Measurements from ENCODE around the gene ACKR2. TPM values are rescaled to one million over a fixed set of nuclear protein-coding genes. Genes with fewer than 3 reads are reported as not detected.

Gene ACKR2
- total RNA-seq, 1 experiment from 2014 or later = 0.76 TPM

DNA sequence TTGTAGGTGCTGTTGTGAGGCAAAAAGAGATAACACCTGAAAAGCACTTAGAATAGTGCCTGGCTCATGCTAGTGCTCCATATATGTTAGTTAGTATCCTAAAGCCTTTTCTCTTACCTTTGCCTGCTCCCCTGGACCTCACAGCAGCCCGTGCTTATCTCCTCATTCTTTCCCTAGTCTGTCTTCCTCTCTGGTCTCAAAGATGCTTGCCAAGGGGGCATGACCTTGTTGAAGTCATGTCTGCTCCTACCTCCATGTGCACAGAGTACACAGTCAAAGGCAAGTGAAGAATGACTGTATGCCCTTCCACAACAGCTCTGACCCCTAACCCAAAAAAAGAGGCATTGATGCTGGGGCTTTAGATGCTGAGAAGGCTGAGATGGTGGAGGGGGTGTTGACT, 67.2 kb downstream of the ACKR2 start (continued):
- TF ChIP-seq, protein P1, sequence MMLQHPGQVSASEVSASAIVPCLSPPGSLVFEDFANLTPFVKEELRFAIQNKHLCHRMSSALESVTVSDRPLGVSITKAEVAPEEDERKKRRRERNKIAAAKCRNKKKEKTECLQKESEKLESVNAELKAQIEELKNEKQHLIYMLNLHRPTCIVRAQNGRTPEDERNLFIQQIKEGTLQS (IDR thresholded peaks at IDR 0.05) = no peak
- TF ChIP-seq SIN3A (IDR thresholded peaks at IDR 0.05; ENCODE audit: low read depth) = no peak
- TF ChIP-seq EGR1 (IDR thresholded peaks at IDR 0.05; ENCODE audit: low read depth) = no peak
- no peak for TF ChIP-seq EZH2 (IDR thresholded peaks at IDR 0.05)
- no peak for TF ChIP-seq SRF (IDR thresholded peaks at IDR 0.05; ENCODE audit: low read depth)
- TF ChIP-seq YY1 (IDR thresholded peaks at IDR 0.05; ENCODE audit: extremely low read depth, insufficient replicate concordance, low read depth, low read length) = no peak

DNA sequence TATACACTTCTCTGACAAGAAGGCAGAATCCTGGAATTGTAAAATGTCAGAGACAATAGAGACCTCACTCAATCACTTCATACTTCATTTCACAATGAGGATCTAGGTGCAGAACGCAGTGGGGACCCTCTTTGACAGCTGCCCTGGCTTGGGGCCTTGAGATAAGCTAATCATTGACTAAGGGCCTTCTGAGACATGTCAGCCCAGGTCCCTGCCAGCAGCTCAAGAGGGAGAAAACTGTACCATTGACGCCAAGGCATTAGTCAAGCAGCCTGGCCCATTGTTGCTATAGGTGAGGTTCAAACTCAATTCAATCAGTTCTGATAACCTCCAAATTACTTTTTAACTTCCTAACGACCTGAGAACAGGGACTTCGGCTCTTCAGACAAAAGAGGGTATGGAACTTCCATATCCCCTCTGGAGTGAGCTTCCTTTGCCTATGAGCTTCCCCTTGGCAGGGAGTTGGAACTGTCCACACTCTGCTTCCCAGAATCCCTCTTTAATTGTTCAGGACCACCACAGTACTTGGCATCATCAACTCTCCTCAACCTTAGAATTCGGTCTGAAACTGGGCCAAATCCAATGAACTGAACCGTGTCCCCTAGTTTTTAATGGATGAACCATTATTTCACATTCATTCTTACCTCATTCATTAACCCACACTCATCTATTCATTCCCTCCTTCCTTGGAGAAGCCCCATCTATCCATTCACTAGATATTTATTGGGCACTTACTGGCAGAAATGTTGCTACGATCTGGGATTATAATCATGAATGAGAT, 67.9 kb downstream of the ACKR2 start:
- BruUV-seq (replicated peaks) = no TSS peak
- no peak overlapping the region for H3K27ac ChIP-seq (ENCODE audit: low read depth, low read length)
- no peak overlapping the region for H3K9ac ChIP-seq (ENCODE audit: low read length)
- peaks cover 0 to 13% of the 10 kb centered on the region in 2 experiments; a peak in 3 of 4 replicates for H3K4me1 ChIP-seq (ENCODE audit: control insufficient read depth in 1 of 2, insufficient read depth in 2 of 2, low read length in 2 of 2)
- no peaks in the 10 kb centered on the region for H3K79me2 ChIP-seq (ENCODE audit: insufficient read depth, low read length)
- DNase-seq (ENCODE audit: low read depth, low spot score) (no peak), ATAC-seq (no peak)
- ChIA-PET POLR2A (no interaction called here), CTCF (no interaction called here), RAD21 (ENCODE audit: low non-redundant PET in 1 of 2, low total read pairs in 2 of 2, uncharacterized antibody in 2 of 2, unreplicated experiment in 2 of 2) (no interaction called here)
- H3K9me2 ChIP-seq (ENCODE audit: insufficient read depth) = no peaks in the 10 kb centered on the region
- H3K9me3 ChIP-seq (ENCODE audit: control insufficient read depth in 1 of 2, insufficient read depth in 1 of 2, low read depth in 1 of 2, low read length in 2 of 2) = no peaks in the 10 kb centered on the region
- no peaks in the 10 kb centered on the region for H3K27me3 ChIP-seq (ENCODE audit: insufficient read depth, low read length)
- H3K36me3 ChIP-seq (ENCODE audit: control insufficient read depth in 1 of 2, insufficient read depth in 2 of 2, low read length in 2 of 2) = no peaks in the 10 kb centered on the region
- intact Hi-C loops (cut with micrococcal nuclease) = no loop called here
- no peaks in the 10 kb centered on the region for H4K20me1 ChIP-seq (ENCODE audit: insufficient read depth)
- TF ChIP-seq EGR1 (IDR thresholded peaks at IDR 0.05; ENCODE audit: low read depth) (no peak), EZH2phosphoT487 (IDR thresholded peaks at IDR 0.05; ENCODE audit: borderline replicate concordance) (no peak), POLR2A (IDR thresholded peaks at IDR 0.05; ENCODE audit: borderline replicate concordance, extremely low read depth, insufficient read depth, insufficient read length) (no peak), TCF7L2 (IDR thresholded peaks at IDR 0.05; ENCODE audit: borderline replicate concordance, extremely low read depth, insufficient read depth, insufficient read length) (no peak), ZNF274 (IDR thresholded peaks at IDR 0.05; ENCODE audit: low read depth, low read length) (no peak), ELF1 (IDR thresholded peaks at IDR 0.05; ENCODE audit: borderline replicate concordance, low read depth) (no peak), YY1 (IDR thresholded peaks at IDR 0.05; ENCODE audit: extremely low read depth, insufficient replicate concordance, low read depth, low read length) (no peak), ZFX (IDR thresholded peaks at IDR 0.05) (no peak), RAD21 (IDR thresholded peaks at IDR 0.05; ENCODE audit: low read depth) (no peak), POLR2AphosphoS5 (IDR thresholded peaks at IDR 0.05; ENCODE audit: low read depth, low read length) (no peak), CBX3 (IDR thresholded peaks at IDR 0.05; ENCODE audit: low read depth) (no peak)
- TF ChIP-seq, protein P2, sequence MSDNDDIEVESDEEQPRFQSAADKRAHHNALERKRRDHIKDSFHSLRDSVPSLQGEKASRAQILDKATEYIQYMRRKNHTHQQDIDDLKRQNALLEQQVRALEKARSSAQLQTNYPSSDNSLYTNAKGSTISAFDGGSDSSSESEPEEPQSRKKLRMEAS (IDR thresholded peaks at IDR 0.05) = no peak
- TF ChIP-seq, protein P1 (IDR thresholded peaks at IDR 0.05) = no peak
- TF ChIP-seq, protein P3, sequence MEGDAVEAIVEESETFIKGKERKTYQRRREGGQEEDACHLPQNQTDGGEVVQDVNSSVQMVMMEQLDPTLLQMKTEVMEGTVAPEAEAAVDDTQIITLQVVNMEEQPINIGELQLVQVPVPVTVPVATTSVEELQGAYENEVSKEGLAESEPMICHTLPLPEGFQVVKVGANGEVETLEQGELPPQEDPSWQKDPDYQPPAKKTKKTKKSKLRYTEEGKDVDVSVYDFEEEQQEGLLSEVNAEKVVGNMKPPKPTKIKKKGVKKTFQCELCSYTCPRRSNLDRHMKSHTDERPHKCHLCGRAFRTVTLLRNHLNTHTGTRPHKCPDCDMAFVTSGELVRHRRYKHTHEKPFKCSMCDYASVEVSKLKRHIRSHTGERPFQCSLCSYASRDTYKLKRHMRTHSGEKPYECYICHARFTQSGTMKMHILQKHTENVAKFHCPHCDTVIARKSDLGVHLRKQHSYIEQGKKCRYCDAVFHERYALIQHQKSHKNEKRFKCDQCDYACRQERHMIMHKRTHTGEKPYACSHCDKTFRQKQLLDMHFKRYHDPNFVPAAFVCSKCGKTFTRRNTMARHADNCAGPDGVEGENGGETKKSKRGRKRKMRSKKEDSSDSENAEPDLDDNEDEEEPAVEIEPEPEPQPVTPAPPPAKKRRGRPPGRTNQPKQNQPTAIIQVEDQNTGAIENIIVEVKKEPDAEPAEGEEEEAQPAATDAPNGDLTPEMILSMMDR (IDR thresholded peaks at IDR 0.05 in 2 of 3, conservative IDR thresholded peaks at IDR 0.05 in 1 of 3; ENCODE audit: borderline replicate concordance in 1 of 3, insufficient read depth in 1 of 3, low read depth in 2 of 3, low read length in 2 of 3) = no peak
- TF ChIP-seq, protein P4, sequence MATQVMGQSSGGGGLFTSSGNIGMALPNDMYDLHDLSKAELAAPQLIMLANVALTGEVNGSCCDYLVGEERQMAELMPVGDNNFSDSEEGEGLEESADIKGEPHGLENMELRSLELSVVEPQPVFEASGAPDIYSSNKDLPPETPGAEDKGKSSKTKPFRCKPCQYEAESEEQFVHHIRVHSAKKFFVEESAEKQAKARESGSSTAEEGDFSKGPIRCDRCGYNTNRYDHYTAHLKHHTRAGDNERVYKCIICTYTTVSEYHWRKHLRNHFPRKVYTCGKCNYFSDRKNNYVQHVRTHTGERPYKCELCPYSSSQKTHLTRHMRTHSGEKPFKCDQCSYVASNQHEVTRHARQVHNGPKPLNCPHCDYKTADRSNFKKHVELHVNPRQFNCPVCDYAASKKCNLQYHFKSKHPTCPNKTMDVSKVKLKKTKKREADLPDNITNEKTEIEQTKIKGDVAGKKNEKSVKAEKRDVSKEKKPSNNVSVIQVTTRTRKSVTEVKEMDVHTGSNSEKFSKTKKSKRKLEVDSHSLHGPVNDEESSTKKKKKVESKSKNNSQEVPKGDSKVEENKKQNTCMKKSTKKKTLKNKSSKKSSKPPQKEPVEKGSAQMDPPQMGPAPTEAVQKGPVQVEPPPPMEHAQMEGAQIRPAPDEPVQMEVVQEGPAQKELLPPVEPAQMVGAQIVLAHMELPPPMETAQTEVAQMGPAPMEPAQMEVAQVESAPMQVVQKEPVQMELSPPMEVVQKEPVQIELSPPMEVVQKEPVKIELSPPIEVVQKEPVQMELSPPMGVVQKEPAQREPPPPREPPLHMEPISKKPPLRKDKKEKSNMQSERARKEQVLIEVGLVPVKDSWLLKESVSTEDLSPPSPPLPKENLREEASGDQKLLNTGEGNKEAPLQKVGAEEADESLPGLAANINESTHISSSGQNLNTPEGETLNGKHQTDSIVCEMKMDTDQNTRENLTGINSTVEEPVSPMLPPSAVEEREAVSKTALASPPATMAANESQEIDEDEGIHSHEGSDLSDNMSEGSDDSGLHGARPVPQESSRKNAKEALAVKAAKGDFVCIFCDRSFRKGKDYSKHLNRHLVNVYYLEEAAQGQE (IDR thresholded peaks at IDR 0.05; ENCODE audit: low read depth) = no peak
- H3K4me3 ChIP-seq (replicated peaks in 1 of 2; ENCODE audit: low read depth in 1 of 2, low read length in 2 of 2) = no peak overlapping the region
- H2AFZ ChIP-seq (ENCODE audit: low read depth, low read length, poor library complexity, severe bottlenecking) = no peak overlapping the region
- no peak overlapping the region for H3K4me2 ChIP-seq (ENCODE audit: low read length)
